Tibial nerve (tissue), 3 donors: ENCODE results near the gene RAB33A.

Experiments used
- POLR2A ChIP-seq, 2 donors: fragments of 450-650 bp; IDR thresholded peaks; one replicate each; pipeline ENCODE4 v1.6.1; 2017; ENCODE audit warnings: antibody characterized with exemption in 2 of 2, mild to moderate bottlenecking in 2 of 2, moderate library complexity in 2 of 2
- TF ChIP-seq, protein P1 (sequence below), 5 experiments: fragments of 200-600 bp in 3 of 5; fragments of 450-650 bp in 2 of 5; sonication (generic) in 3 of 5; IDR thresholded peaks; one replicate each; pipeline ENCODE4 v1.5.1; 2016 to 2019; ENCODE audit warnings: antibody characterized with exemption in 5 of 5, mild to moderate bottlenecking in 3 of 5, moderate library complexity in 2 of 5

DNA sequence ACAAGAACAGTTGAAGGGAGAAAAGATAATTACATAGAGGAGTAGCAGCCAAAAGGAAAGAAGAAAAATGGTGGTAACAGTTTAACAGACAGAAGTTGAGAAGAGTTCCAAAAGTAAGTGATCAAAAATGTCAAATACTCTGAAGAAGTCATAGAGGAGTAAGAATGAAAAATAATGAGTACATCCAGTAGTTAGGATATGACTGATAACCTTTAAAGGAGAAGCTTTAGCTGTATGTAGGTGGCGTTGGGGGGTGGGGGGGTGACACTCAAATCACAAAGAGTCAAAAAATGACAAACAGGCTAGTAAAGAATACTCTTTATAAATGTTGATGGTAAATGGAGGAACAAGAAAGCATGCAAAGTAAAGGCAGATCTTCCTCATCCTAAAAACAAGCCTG is 40.6 kb downstream of the RAB33A start:
- no peak for TF ChIP-seq POLR2A (IDR thresholded peaks at IDR 0.05)
- TF ChIP-seq, protein P1, sequence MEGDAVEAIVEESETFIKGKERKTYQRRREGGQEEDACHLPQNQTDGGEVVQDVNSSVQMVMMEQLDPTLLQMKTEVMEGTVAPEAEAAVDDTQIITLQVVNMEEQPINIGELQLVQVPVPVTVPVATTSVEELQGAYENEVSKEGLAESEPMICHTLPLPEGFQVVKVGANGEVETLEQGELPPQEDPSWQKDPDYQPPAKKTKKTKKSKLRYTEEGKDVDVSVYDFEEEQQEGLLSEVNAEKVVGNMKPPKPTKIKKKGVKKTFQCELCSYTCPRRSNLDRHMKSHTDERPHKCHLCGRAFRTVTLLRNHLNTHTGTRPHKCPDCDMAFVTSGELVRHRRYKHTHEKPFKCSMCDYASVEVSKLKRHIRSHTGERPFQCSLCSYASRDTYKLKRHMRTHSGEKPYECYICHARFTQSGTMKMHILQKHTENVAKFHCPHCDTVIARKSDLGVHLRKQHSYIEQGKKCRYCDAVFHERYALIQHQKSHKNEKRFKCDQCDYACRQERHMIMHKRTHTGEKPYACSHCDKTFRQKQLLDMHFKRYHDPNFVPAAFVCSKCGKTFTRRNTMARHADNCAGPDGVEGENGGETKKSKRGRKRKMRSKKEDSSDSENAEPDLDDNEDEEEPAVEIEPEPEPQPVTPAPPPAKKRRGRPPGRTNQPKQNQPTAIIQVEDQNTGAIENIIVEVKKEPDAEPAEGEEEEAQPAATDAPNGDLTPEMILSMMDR (IDR thresholded peaks at IDR 0.05): no peak
